Natural killer cell (primary cell): ENCODE results near the gene BMPR1A. TPM values are rescaled to one million over a fixed set of nuclear protein-coding genes. Genes with fewer than 3 reads are reported as not detected.
"Not testable (repeated sequence)": the region's sequence is repeated elsewhere in the genome, so short reads cannot be mapped to it uniquely, and the experiment has no call there.

Experiments used
- ATAC-seq, 3 donors: fragments of 150-1000 bp in 2 of 3; fragments of 200-7000 bp in 1 of 3; cut with Tn5 transposase; 1 replicate in 1 of 3; 2 replicates in 2 of 3; pipeline ENCODE4 v1.10.0; 2021; ENCODE audit warnings: mild to moderate bottlenecking in 2 of 3, moderate library complexity in 2 of 3
- DNase-seq, 2 donors: peaks; one replicate each; pipeline versions ENCODE4 v3.0.0 to v3.0.0-alpha.2; 2013 to 2021; ENCODE audit warnings: mixed read lengths in 1 of 2
- H3K27ac ChIP-seq: one replicate; pipeline ENCODE4 v1.5.1; 2013; ENCODE audit warnings: mild to moderate bottlenecking, low read length
- H3K27me3 ChIP-seq: one replicate; pipeline ENCODE4 v1.6.1; 2013; ENCODE audit warnings: low read length; ENCODE audit not compliant: control insufficient read depth, insufficient read depth
- H3K36me3 ChIP-seq: one replicate; pipeline ENCODE4 v1.6.1; 2013; ENCODE audit warnings: low read length; ENCODE audit not compliant: control insufficient read depth, insufficient read depth
- H3K4me1 ChIP-seq: one replicate; pipeline ENCODE4 v1.6.1; 2013; ENCODE audit warnings: low read length; ENCODE audit not compliant: control insufficient read depth, insufficient read depth
- H3K4me3 ChIP-seq: one replicate; pipeline ENCODE4 v1.5.1; 2013; ENCODE audit warnings: low read length
- H3K9me3 ChIP-seq: one replicate; pipeline ENCODE4 v1.6.1; 2013; ENCODE audit warnings: low read length; ENCODE audit not compliant: control insufficient read depth, insufficient read depth
- H3K27ac Mint-ChIP-seq, 2 donors: one replicate each; pipeline ENCODE4 v1.8.0; 2022; ENCODE audit warnings: mild to moderate bottlenecking in 2 of 2, mixed read lengths in 2 of 2, moderate library complexity in 1 of 2
- H3K27me3 Mint-ChIP-seq, 2 donors: one replicate each; pipeline ENCODE4 v1.8.0; 2022; ENCODE audit warnings: low read depth in 2 of 2, mixed read lengths in 2 of 2
- H3K36me3 Mint-ChIP-seq: one replicate; pipeline ENCODE4 v1.8.0; 2022; ENCODE audit warnings: mixed read lengths
- H3K4me1 Mint-ChIP-seq, 2 donors: one replicate each; pipeline ENCODE4 v1.8.0; 2022; ENCODE audit warnings: mixed read lengths in 2 of 2
- H3K4me3 Mint-ChIP-seq: one replicate; pipeline ENCODE4 v1.8.0; 2022; ENCODE audit warnings: mild to moderate bottlenecking, moderate library complexity, mixed read lengths
- H3K9me3 Mint-ChIP-seq, 2 donors: one replicate each; pipeline ENCODE4 v1.8.0; 2022; ENCODE audit warnings: mixed read lengths in 2 of 2
- CTCF ChIP-seq: fragments of 200-600 bp; IDR thresholded peaks from one replicate; pipeline ENCODE4 v1.8.0; 2022; ENCODE audit warnings: antibody characterized with exemption
- WGBS: methylation state at CpG from one replicate; pipeline ENCODE4 v1.1.7; 2013; ENCODE audit warnings: missing lambda C conversion rate; ENCODE audit not compliant: insufficient coverage; 5-methylcytosine and 5-hydroxymethylcytosine counted together
- intact Hi-C: fragments of 100-400 bp; cut with micrococcal nuclease; formaldehyde crosslinking; loops from one replicate; pipeline ENCODE4 v1.14.2; 2022
- total RNA-seq, 4 donors: library from RNA; stranded (reverse); fragments of 120-200 nt in 1 of 4; gene quantifications; one replicate each; pipeline versions ENCODE4 v1.2.3 to v1.2.4, GENCODE V29; 2013 to 2022

Gene BMPR1A
- total RNA-seq, 3 donors from 2014 or later (not counting 1 experiment from before 2014, with no cell fraction given), result 5.5 to 8.1 (median 7.7) TPM

- H3K4me3 Mint-ChIP-seq, result peak overlapping the region; percentile 61
- TF ChIP-seq CTCF, result no peak
- H3K4me1 ChIP-seq, result peaks cover 38% of the 10 kb centered on the region
- H3K36me3 Mint-ChIP-seq, result no peaks in the 10 kb centered on the region
- H3K9me3 ChIP-seq, result no peaks in the 10 kb centered on the region
- 96% methylated on average over 11 of the region's 11 CpGs for WGBS
- H3K4me1 Mint-ChIP-seq, result peaks cover 4 to 26% of the 10 kb centered on the region in 2 donors
- ATAC-seq (no peak), DNase-seq (peak in 1 of 2 donors; percentile 37)
- no peaks in the 10 kb centered on the region for H3K9me3 Mint-ChIP-seq
- no peak overlapping the region for H3K27ac ChIP-seq
- H3K27ac Mint-ChIP-seq, result peak overlapping the region in 1 of 2 donors; percentile 85
- H3K27me3 Mint-ChIP-seq, result peaks cover 0 to 7% of the 10 kb centered on the region in 2 donors
- intact Hi-C loops, result no loop called here
- H3K36me3 ChIP-seq, result no peaks in the 10 kb centered on the region
- H3K27me3 ChIP-seq, result no peaks in the 10 kb centered on the region
- H3K4me3 ChIP-seq, result no peak overlapping the region
These were observed 216.4 kb downstream of the BMPR1A start for GRCh38 chr10:86972613-86973380.

GRCh38 chr10:86974484-86974883 lies 218.1 kb downstream of the BMPR1A start:
- Histone ChIP-seq H3K27me3 (no peaks in the 10 kb centered on the region), H3K27ac (no peak overlapping the region), H3K9me3 (no peaks in the 10 kb centered on the region), H3K4me3 (no peak overlapping the region), H3K36me3 (no peaks in the 10 kb centered on the region), H3K4me1 (peaks cover 23% of the 10 kb centered on the region)
- Mint-ChIP-seq H3K4me1 (peaks cover 4 to 22% of the 10 kb centered on the region in 2 donors), H3K36me3 (no peaks in the 10 kb centered on the region), H3K9me3 (no peaks in the 10 kb centered on the region), H3K4me3 (no peak overlapping the region), H3K27ac (no peak overlapping the region), H3K27me3 (peaks cover 0 to 7% of the 10 kb centered on the region in 2 donors)
- DNase-seq (no peak), ATAC-seq (no peak)
- WGBS, result 96% methylated on average over 6 of the region's 7 CpGs
- intact Hi-C loops, result no loop called here
- TF ChIP-seq CTCF, result no peak

- intact Hi-C loops, result no loop called here
- Histone ChIP-seq H3K4me3 (no peak overlapping the region), H3K9me3 (no peaks in the 10 kb centered on the region), H3K4me1 (peaks cover 7% of the 10 kb centered on the region), H3K27ac (no peak overlapping the region), H3K36me3 (no peaks in the 10 kb centered on the region), H3K27me3 (no peaks in the 10 kb centered on the region)
- 94% methylated on average over 5 of the region's 5 CpGs for WGBS
- Mint-ChIP-seq H3K36me3 (no peaks in the 10 kb centered on the region), H3K9me3 (no peaks in the 10 kb centered on the region), H3K27ac (no peak overlapping the region), H3K27me3 (peaks cover 5 to 8% of the 10 kb centered on the region in 2 donors), H3K4me3 (no peak overlapping the region), H3K4me1 (peaks cover 4 to 12% of the 10 kb centered on the region in 2 donors)
- no peak for ATAC-seq
- no peak for DNase-seq
- TF ChIP-seq CTCF, result no peak
These were observed 220.1 kb downstream of the BMPR1A start for GRCh38 chr10:86976362-86977056.

GRCh38 chr10:86978457-86978856 lies 222.0 kb downstream of the BMPR1A start:
- H3K4me3 Mint-ChIP-seq, H3K27ac ChIP-seq, H3K9me3 ChIP-seq, H3K36me3 ChIP-seq, H3K4me1 ChIP-seq, H3K27ac Mint-ChIP-seq, H3K9me3 Mint-ChIP-seq, H3K4me3 ChIP-seq, H3K27me3 ChIP-seq, ATAC-seq, H3K4me1 Mint-ChIP-seq, H3K36me3 Mint-ChIP-seq, DNase-seq, intact Hi-C loops: not testable (repeated sequence)
- 84% methylated on average over 3 of the region's 3 CpGs for WGBS
- H3K27me3 Mint-ChIP-seq, result peaks cover 12 to 13% of the 10 kb centered on the region in 2 donors
